Dendritic cell treated with granulocyte-macrophage colony-stimulating factor and Interleukin-4, amounts not matched to agents 40 ng/mL and 50 ng/mL, for 4 days (primary cell): ENCODE data around the gene STRIP2.

Experiments used
- H3K27ac Mint-ChIP-seq: one replicate; pipeline ENCODE4 v1.8.0; 2022; ENCODE audit warnings: mild to moderate bottlenecking, mixed read lengths
- H3K27me3 Mint-ChIP-seq: one replicate; pipeline ENCODE4 v1.8.0; 2022; ENCODE audit warnings: mild to moderate bottlenecking, mixed read lengths
- H3K36me3 Mint-ChIP-seq: one replicate; pipeline ENCODE4 v1.8.0; 2022; ENCODE audit warnings: low read depth, mixed read lengths
- H3K4me1 Mint-ChIP-seq: one replicate; pipeline ENCODE4 v1.8.0; 2022; ENCODE audit warnings: low read depth, mixed read lengths
- H3K4me3 Mint-ChIP-seq: one replicate; pipeline ENCODE4 v1.8.0; 2022; ENCODE audit warnings: mild to moderate bottlenecking, moderate library complexity, mixed read lengths
- H3K9me3 Mint-ChIP-seq: one replicate; pipeline ENCODE4 v1.8.0; 2022; ENCODE audit warnings: mixed read lengths
- intact Hi-C: fragments of 100-400 bp; cut with micrococcal nuclease; formaldehyde crosslinking; loops from one replicate; pipeline ENCODE4 v1.15.0; 2022

STRIP2 gene, protein sequence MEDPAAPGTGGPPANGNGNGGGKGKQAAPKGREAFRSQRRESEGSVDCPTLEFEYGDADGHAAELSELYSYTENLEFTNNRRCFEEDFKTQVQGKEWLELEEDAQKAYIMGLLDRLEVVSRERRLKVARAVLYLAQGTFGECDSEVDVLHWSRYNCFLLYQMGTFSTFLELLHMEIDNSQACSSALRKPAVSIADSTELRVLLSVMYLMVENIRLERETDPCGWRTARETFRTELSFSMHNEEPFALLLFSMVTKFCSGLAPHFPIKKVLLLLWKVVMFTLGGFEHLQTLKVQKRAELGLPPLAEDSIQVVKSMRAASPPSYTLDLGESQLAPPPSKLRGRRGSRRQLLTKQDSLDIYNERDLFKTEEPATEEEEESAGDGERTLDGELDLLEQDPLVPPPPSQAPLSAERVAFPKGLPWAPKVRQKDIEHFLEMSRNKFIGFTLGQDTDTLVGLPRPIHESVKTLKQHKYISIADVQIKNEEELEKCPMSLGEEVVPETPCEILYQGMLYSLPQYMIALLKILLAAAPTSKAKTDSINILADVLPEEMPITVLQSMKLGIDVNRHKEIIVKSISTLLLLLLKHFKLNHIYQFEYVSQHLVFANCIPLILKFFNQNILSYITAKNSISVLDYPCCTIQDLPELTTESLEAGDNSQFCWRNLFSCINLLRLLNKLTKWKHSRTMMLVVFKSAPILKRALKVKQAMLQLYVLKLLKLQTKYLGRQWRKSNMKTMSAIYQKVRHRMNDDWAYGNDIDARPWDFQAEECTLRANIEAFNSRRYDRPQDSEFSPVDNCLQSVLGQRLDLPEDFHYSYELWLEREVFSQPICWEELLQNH

GRCh38 chr7:129433847-129434674 is at the start of gene STRIP2:
Gene STRIP2 (plus strand): TSS chr7:129434432. CDS start chr7:129434473, 41 bp downstream.
- intact Hi-C loops: no loop called here
- peaks cover 28% of the 10 kb centered on the region for H3K4me1 Mint-ChIP-seq
- no peaks in the 10 kb centered on the region for H3K9me3 Mint-ChIP-seq
- H3K36me3 Mint-ChIP-seq: peaks cover 5% of the 10 kb centered on the region
- H3K27me3 Mint-ChIP-seq: peaks cover 47% of the 10 kb centered on the region
- H3K27ac Mint-ChIP-seq: no peak within 1 kb of the TSS
- peak within 1 kb of the TSS; percentile 94 for H3K4me3 Mint-ChIP-seq

GRCh38 chr7:129385116-129385515 is 49.1 kb upstream of the STRIP2 start:
- Mint-ChIP-seq H3K27ac (no peak overlapping the region), H3K36me3 (peaks cover 42% of the 10 kb centered on the region), H3K4me1 (no peaks in the 10 kb centered on the region), H3K9me3 (no peaks in the 10 kb centered on the region), H3K4me3 (no peak overlapping the region), H3K27me3 (no peaks in the 10 kb centered on the region)
- intact Hi-C loops: no loop called here

DNA sequence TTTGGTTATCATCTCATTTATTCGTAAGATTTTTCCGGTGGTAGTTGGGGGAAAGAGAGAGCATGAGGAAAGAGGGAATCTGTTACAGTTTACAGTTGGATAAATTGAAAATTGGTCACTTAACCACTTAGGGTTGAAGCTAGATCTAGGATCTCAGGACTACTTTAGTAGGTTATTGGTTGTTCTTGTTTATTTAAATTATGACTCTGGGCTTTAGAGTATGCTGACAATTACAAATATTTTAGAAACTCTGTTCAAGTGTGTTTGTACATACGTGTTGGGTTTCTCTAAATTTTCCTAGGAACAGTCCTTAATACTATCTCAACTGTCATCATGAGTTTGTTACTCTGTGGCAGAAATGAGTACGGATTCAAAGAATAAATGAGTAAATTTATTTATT is 48.6 kb upstream of the STRIP2 start:
- no peaks in the 10 kb centered on the region for H3K27me3 Mint-ChIP-seq
- intact Hi-C loops: no loop called here
- no peak overlapping the region for H3K4me3 Mint-ChIP-seq
- H3K9me3 Mint-ChIP-seq: no peaks in the 10 kb centered on the region
- peaks cover 42% of the 10 kb centered on the region for H3K36me3 Mint-ChIP-seq
- H3K27ac Mint-ChIP-seq: no peak overlapping the region
- H3K4me1 Mint-ChIP-seq: no peaks in the 10 kb centered on the region

- no peak overlapping the region for H3K4me3 Mint-ChIP-seq
- intact Hi-C loops: no loop called here
- no peaks in the 10 kb centered on the region for H3K27me3 Mint-ChIP-seq
These were observed 47.7 kb upstream of the STRIP2 start for GRCh38 chr7:129386506-129386905.

GRCh38 chr7:129387537-129387936 is 46.7 kb upstream of the STRIP2 start:
- Mint-ChIP-seq H3K27ac (no peak overlapping the region), H3K36me3 (peaks cover 33% of the 10 kb centered on the region), H3K4me3 (no peak overlapping the region), H3K4me1 (no peaks in the 10 kb centered on the region), H3K27me3 (no peaks in the 10 kb centered on the region), H3K9me3 (no peaks in the 10 kb centered on the region)
- intact Hi-C loops: no loop called here

More at GRCh38 chr7:129386506-129386905, 47.7 kb upstream of the STRIP2 start:
- H3K27ac Mint-ChIP-seq: no peak overlapping the region
- H3K4me1 Mint-ChIP-seq: no peaks in the 10 kb centered on the region
- peaks cover 41% of the 10 kb centered on the region for H3K36me3 Mint-ChIP-seq
- H3K9me3 Mint-ChIP-seq: no peaks in the 10 kb centered on the region

GRCh38 chr7:129388333-129389098 is 45.7 kb upstream of the STRIP2 start:
- Mint-ChIP-seq H3K4me1 (peaks cover 2% of the 10 kb centered on the region), H3K9me3 (no peaks in the 10 kb centered on the region), H3K27ac (no peak overlapping the region), H3K36me3 (peaks cover 29% of the 10 kb centered on the region), H3K4me3 (no peak overlapping the region), H3K27me3 (no peaks in the 10 kb centered on the region)
- intact Hi-C loops: no loop called here

DNA sequence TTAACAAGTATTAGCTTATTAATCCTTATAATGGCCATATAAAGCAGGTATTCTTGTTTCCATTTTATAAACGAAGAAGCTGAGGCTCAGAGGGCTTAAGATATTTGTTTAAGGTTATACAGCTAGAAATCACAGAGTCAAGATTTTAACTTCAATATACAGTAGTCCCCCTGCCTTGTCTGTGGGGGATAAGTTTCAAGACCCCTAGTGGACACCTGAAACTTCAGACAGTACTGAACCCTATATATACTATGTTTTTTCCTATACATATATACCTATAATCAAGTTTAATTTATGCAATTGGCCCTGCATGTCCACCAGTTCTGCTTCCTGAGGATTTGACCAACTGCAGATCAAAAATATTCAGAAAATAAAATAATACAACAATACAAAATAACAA is 44.4 kb upstream of the STRIP2 start:
- peaks cover 31% of the 10 kb centered on the region for H3K36me3 Mint-ChIP-seq
- intact Hi-C loops: no loop called here
- no peak overlapping the region for H3K27ac Mint-ChIP-seq

GRCh38 chr7:129390314-129390713 is 43.9 kb upstream of the STRIP2 start:
- Mint-ChIP-seq H3K27me3 (no peaks in the 10 kb centered on the region), H3K36me3 (peaks cover 31% of the 10 kb centered on the region), H3K27ac (no peak overlapping the region), H3K9me3 (no peaks in the 10 kb centered on the region), H3K4me1 (peaks cover 14% of the 10 kb centered on the region), H3K4me3 (no peak overlapping the region)
- intact Hi-C loops: no loop called here

More for the DNA sequence above, 44.4 kb upstream of the STRIP2 start:
- no peaks in the 10 kb centered on the region for H3K27me3 Mint-ChIP-seq
- H3K4me3 Mint-ChIP-seq: no peak overlapping the region
- peaks cover 9% of the 10 kb centered on the region for H3K4me1 Mint-ChIP-seq
- no peaks in the 10 kb centered on the region for H3K9me3 Mint-ChIP-seq

DNA sequence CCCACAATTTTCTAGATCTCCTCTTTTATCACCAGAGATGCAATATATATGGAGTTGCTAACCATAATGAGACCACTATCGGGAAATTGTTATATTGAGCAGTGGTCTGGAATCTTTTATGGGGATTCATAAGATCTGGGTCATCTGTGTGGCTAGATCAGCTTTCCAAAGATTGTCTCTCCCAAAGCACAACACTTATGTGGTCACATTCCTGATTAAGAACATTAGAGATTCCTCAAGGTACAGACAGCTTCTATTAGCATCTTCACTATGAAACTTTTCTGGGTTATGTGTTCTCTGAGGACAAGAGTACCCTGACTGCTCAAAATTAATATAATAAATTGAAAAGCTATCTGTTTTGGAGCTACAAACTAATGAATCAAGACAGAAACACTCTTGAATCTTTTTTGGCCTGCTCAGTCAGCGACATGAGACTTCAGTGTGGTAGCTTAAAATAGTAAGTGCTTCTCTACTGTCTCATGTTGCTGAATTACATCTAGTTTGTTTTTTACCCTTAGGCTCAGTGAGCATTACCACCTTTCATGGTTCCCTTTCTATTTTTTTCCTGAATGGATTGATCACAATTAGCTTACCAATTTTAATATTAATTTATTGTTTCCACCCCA is 42.6 kb upstream of the STRIP2 start:
- Mint-ChIP-seq H3K4me1 (peaks cover 17% of the 10 kb centered on the region), H3K36me3 (peaks cover 31% of the 10 kb centered on the region), H3K27ac (no peak overlapping the region), H3K4me3 (no peak overlapping the region), H3K9me3 (no peaks in the 10 kb centered on the region), H3K27me3 (no peaks in the 10 kb centered on the region)
- intact Hi-C loops: no loop called here

- Mint-ChIP-seq H3K9me3 (no peaks in the 10 kb centered on the region), H3K27ac (no peak overlapping the region), H3K4me1 (peaks cover 17% of the 10 kb centered on the region), H3K27me3 (no peaks in the 10 kb centered on the region), H3K36me3 (peaks cover 25% of the 10 kb centered on the region), H3K4me3 (no peak overlapping the region)
- intact Hi-C loops: no loop called here
These were observed 41.0 kb upstream of the STRIP2 start for GRCh38 chr7:129393255-129393654.

GRCh38 chr7:129394101-129394500 is 40.1 kb upstream of the STRIP2 start:
- peaks cover 21% of the 10 kb centered on the region for H3K36me3 Mint-ChIP-seq
- intact Hi-C loops: no loop called here
- H3K9me3 Mint-ChIP-seq: no peaks in the 10 kb centered on the region
- no peak overlapping the region for H3K27ac Mint-ChIP-seq
- peaks cover 17% of the 10 kb centered on the region for H3K4me1 Mint-ChIP-seq
- no peaks in the 10 kb centered on the region for H3K27me3 Mint-ChIP-seq
- no peak overlapping the region for H3K4me3 Mint-ChIP-seq

GRCh38 chr7:129394982-129395914 is 39.0 kb upstream of the STRIP2 start:
- Mint-ChIP-seq H3K27me3 (no peaks in the 10 kb centered on the region), H3K27ac (peak overlapping the region; percentile 45), H3K4me3 (no peak overlapping the region), H3K9me3 (no peaks in the 10 kb centered on the region), H3K4me1 (peaks cover 21% of the 10 kb centered on the region), H3K36me3 (peaks cover 22% of the 10 kb centered on the region)
- intact Hi-C loops: no loop called here
